ENCODE data around the gene KCNQ1. TPM values are rescaled to one million over a fixed set of nuclear protein-coding genes. Genes with fewer than 3 reads are reported as not detected.

KCNQ1 gene
- total and polyA plus RNA-seq, 2 experiments from 2014 or later, result not detected

DNA sequence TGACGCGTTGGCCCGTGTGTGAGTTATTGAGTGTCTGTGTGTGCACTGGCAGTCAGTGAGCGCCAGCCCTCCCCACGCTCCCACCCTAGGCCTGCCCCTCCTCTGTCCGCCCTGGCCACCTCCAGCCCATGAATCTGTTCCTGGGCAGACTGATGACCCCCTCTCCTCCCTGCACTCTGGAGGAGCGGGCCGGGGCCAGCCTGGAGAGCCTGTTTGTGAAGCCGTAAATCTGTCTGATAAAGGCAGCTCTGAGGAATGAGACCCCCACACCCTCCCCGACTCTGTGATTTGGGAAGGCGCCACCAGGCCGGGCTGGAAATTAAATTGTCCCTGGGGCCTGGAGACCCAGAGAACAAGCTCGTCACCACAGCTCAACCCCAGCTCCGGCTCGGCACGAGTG is 35.7 kb upstream of the KCNQ1 start:
- DNase-seq, result no peak
- in situ Hi-C loops (cut with MboI), result no loop called here

DNA sequence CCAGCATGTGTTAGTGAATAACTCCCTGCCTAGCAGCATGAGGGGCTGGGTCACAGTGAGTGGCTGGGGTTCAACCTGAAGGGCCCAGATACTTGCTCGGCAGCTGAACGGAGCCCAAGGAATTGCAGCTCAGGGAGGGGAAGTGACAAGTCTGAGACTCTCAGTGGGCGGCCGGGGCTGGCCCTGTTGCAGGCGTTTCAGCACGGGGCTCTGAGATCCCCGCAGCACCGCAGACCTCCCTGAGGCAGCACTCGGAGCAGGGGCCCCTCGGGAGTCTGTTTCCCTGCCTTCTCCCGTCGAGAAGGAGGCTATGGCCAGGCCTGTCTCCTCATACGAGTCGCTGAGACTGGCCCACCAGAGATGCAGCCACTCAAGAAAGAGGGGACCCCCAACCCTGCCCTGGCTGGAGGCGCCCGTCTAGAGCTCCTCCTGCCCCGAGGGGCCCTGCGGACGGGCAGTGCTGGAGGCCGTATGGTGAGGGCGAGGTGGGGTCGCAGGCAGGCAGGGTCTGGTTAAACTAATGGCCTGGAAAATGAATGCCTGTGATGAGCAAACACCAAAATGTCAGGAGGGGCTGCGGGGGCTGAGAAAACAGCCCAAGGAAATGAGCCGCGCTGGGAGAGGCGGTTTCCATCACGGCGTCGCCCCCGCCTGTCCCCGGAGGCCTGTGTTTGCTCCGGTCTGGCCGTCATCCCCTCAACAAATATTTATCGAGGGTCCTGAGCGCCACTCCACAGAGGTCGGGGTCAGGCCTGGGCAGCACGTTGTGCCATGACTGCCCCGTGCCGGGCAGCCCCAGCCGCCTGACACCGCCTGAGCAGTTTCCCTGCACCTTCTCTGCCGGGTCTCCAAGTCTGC is 35.0 kb upstream of the KCNQ1 start:
- no peaks in the 10 kb centered on the region for H3K4me1 ChIP-seq (ENCODE audit: insufficient read depth)
- 38 to 39% methylated on average over 41 to 42 of the region's 42 CpGs for WGBS, 2 experiments (ENCODE audit: low coverage in 1 of 2, low lambda C conversion rate in 2 of 2, missing lambda C conversion rate in 2 of 2)
- no peak overlapping the region for H3K9ac ChIP-seq
- no peak overlapping the region for H3K27ac ChIP-seq
- in situ Hi-C loops (cut with MboI), result no loop called here
- H3K27me3 ChIP-seq (replicated peaks; ENCODE audit: insufficient read depth), result no peaks in the 10 kb centered on the region
- no peak overlapping the region for H2AFZ ChIP-seq
- no peaks in the 10 kb centered on the region for H4K20me1 ChIP-seq (ENCODE audit: insufficient read depth)
- H3K4me2 ChIP-seq (ENCODE audit: unreplicated experiment), result no peak overlapping the region
- H3K79me2 ChIP-seq (ENCODE audit: insufficient read depth), result no peaks in the 10 kb centered on the region
- H3K4me3 ChIP-seq, result no peak overlapping the region
- TF ChIP-seq EZH2 (IDR thresholded peaks at IDR 0.05; ENCODE audit: insufficient read depth, poor library complexity, severe bottlenecking) (no peak), EZH2phosphoT487 (IDR thresholded peaks at IDR 0.05; ENCODE audit: insufficient read depth, low read depth) (no peak)
- no peaks in the 10 kb centered on the region for H3K9me2 ChIP-seq (ENCODE audit: insufficient read depth)
- no peaks in the 10 kb centered on the region for H3K9me3 ChIP-seq (ENCODE audit: low read depth)
- no peak for DNase-seq
- no peaks in the 10 kb centered on the region for H3K36me3 ChIP-seq (ENCODE audit: low read depth)
- no peaks in the 10 kb centered on the region for H3F3A ChIP-seq (ENCODE audit: insufficient read depth)

More for the DNA sequence above, 35.7 kb upstream of the KCNQ1 start:
- no peaks in the 10 kb centered on the region for H4K20me1 ChIP-seq (ENCODE audit: insufficient read depth)
- no peaks in the 10 kb centered on the region for H3K4me1 ChIP-seq (ENCODE audit: insufficient read depth)
- no peaks in the 10 kb centered on the region for H3F3A ChIP-seq (ENCODE audit: insufficient read depth)
- no peak overlapping the region for H2AFZ ChIP-seq
- no peaks in the 10 kb centered on the region for H3K36me3 ChIP-seq (ENCODE audit: low read depth)
- H3K9ac ChIP-seq, result no peak overlapping the region
- no peaks in the 10 kb centered on the region for H3K9me3 ChIP-seq (ENCODE audit: low read depth)
- H3K9me2 ChIP-seq (ENCODE audit: insufficient read depth), result no peaks in the 10 kb centered on the region
- 67 to 69% methylated on average over 13 to 16 of the region's 16 CpGs for WGBS, 2 experiments (ENCODE audit: low coverage in 1 of 2, low lambda C conversion rate in 2 of 2, missing lambda C conversion rate in 2 of 2)
- H3K27ac ChIP-seq, result no peak overlapping the region
- no peak overlapping the region for H3K4me2 ChIP-seq (ENCODE audit: unreplicated experiment)
- H3K4me3 ChIP-seq, result no peak overlapping the region
- H3K79me2 ChIP-seq (ENCODE audit: insufficient read depth), result no peaks in the 10 kb centered on the region
- TF ChIP-seq EZH2phosphoT487 (IDR thresholded peaks at IDR 0.05; ENCODE audit: insufficient read depth, low read depth) (no peak), EZH2 (IDR thresholded peaks at IDR 0.05; ENCODE audit: insufficient read depth, poor library complexity, severe bottlenecking) (no peak)
- H3K27me3 ChIP-seq (replicated peaks; ENCODE audit: insufficient read depth), result no peaks in the 10 kb centered on the region

DNA sequence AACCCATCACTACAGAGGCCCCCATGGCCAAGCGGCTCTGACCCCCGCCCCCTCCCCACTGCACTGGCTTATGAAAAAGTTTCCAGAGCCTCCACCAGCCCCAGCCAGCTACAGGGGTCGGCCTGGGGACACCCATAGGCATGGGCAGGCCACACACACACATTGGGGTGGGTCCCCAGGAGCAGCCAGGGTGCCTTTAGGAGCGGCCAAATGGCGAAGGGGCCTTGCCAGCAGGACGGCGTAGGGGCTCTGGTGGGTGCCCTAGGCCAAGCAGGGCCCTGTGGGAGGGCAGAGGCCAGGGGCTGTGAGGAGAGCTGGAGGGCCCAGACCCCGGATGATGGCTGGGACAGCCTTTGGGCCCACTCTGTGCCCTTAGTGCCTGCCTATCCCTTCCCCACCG is 34.2 kb upstream of the KCNQ1 start:
- H3K4me3 ChIP-seq, result no peak overlapping the region
- TF ChIP-seq EZH2 (IDR thresholded peaks at IDR 0.05; ENCODE audit: insufficient read depth, poor library complexity, severe bottlenecking) (no peak), EZH2phosphoT487 (IDR thresholded peaks at IDR 0.05; ENCODE audit: insufficient read depth, low read depth) (no peak)
- in situ Hi-C loops (cut with MboI), result no loop called here
- no peaks in the 10 kb centered on the region for H3K27me3 ChIP-seq (replicated peaks; ENCODE audit: insufficient read depth)
- H3K4me1 ChIP-seq (ENCODE audit: insufficient read depth), result no peaks in the 10 kb centered on the region
- H3K9ac ChIP-seq, result no peak overlapping the region
- 68 to 76% methylated on average over 9 of the region's 9 CpGs for WGBS, 2 experiments (ENCODE audit: low coverage in 1 of 2, low lambda C conversion rate in 2 of 2, missing lambda C conversion rate in 2 of 2)
- no peak overlapping the region for H3K27ac ChIP-seq
- H4K20me1 ChIP-seq (ENCODE audit: insufficient read depth), result no peaks in the 10 kb centered on the region
- H3K79me2 ChIP-seq (ENCODE audit: insufficient read depth), result no peaks in the 10 kb centered on the region
- H3K4me2 ChIP-seq (ENCODE audit: unreplicated experiment), result no peak overlapping the region
- no peaks in the 10 kb centered on the region for H3K9me3 ChIP-seq (ENCODE audit: low read depth)
- DNase-seq, result no peak
- no peaks in the 10 kb centered on the region for H3F3A ChIP-seq (ENCODE audit: insufficient read depth)
- H3K36me3 ChIP-seq (ENCODE audit: low read depth), result no peaks in the 10 kb centered on the region
- H2AFZ ChIP-seq, result no peak overlapping the region
- no peaks in the 10 kb centered on the region for H3K9me2 ChIP-seq (ENCODE audit: insufficient read depth)

DNA sequence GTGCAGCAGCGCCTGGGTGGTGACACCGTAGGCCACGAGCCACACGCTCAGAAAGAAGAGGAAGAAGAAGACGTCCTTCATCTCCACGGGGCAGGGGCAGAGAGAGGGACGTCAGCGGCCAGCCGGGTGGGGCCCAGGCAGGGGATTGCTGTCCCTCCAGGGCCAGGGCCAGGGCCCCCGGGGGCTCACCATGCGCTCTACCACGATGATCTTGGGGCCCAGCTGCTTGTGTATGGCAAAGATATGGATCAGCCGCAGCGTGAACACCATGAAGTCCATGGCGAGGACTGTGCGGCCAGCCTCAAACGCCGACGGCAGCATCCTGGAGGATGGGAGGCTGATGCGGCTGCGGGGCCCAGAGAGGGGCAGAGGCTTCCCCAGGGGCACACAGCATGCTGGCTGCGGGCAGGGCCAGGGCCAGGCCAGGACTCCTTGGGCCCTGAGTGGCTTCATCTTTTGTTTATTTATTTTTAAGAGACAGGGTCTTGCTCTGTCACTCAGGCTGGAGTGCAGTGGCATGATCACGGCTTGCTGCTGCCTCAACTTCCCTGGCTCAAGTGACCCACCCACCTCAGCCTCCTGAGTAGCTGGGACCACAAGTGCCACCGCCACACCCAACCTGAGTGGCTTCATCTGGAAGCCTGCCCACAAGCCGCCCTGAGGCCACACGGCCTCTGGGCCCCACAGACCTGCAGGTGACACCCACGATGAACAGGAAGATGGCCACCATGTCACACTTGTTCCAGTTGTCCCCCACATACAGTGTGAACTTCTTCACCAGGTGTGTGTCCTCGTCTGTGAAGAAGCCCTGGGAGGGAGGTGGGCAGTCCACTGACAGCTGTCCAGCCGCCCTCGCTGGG is 33.1 kb upstream of the KCNQ1 start:
- in situ Hi-C loops (cut with MboI), result no loop called here
- H3K9me2 ChIP-seq (ENCODE audit: insufficient read depth), result no peaks in the 10 kb centered on the region
- no peaks in the 10 kb centered on the region for H3K9me3 ChIP-seq (ENCODE audit: low read depth)
- no peaks in the 10 kb centered on the region; the same call in 1 of the 2 replicates for H3K27me3 ChIP-seq (replicated peaks; ENCODE audit: insufficient read depth)
- no peak overlapping the region for H3K4me3 ChIP-seq
- no peaks in the 10 kb centered on the region for H3K79me2 ChIP-seq (ENCODE audit: insufficient read depth)
- no peaks in the 10 kb centered on the region for H3K36me3 ChIP-seq (ENCODE audit: low read depth)
- no peak for DNase-seq
- TF ChIP-seq EZH2phosphoT487 (IDR thresholded peaks at IDR 0.05; ENCODE audit: insufficient read depth, low read depth) (no peak), EZH2 (IDR thresholded peaks at IDR 0.05; ENCODE audit: insufficient read depth, poor library complexity, severe bottlenecking) (no peak)
- H3K4me2 ChIP-seq (ENCODE audit: unreplicated experiment), result no peak overlapping the region
- no peaks in the 10 kb centered on the region for H3K4me1 ChIP-seq (ENCODE audit: insufficient read depth)
- H3F3A ChIP-seq (ENCODE audit: insufficient read depth), result no peaks in the 10 kb centered on the region
- H2AFZ ChIP-seq, result no peak overlapping the region
- no peak overlapping the region for H3K9ac ChIP-seq
- H4K20me1 ChIP-seq (ENCODE audit: insufficient read depth), result no peaks in the 10 kb centered on the region
- 70 to 73% methylated on average over 26 to 30 of the region's 30 CpGs for WGBS, 2 experiments (ENCODE audit: low coverage in 1 of 2, low lambda C conversion rate in 2 of 2, missing lambda C conversion rate in 2 of 2)
- H3K27ac ChIP-seq, result no peak overlapping the region
